ENCODE measurements around the gene TCFL5.

GRCh38 chr20:62792940-62793756, 68.5 kb downstream of the TCFL5 start:
- TF ChIP-seq CTCF (IDR thresholded peaks at IDR 0.05) (no peak), POLR2A (IDR thresholded peaks at IDR 0.05) (no peak)

Data from esophagus squamous epithelium (tissue), 4 donors.